Measurements from ENCODE around the gene ELOVL5.

- TF ChIP-seq CTCF (IDR thresholded peaks at IDR 0.05; ENCODE audit: insufficient read depth, low read depth, low read length) (no peak), EZH2 (IDR thresholded peaks at IDR 0.05; ENCODE audit: insufficient read depth, low read length) (no peak)
Observed at GRCh38 chr6:53259860-53260580, 88.7 kb downstream of the ELOVL5 start.

All from astrocyte (in vitro differentiated cells and primary cell).